H1 (cell line): ENCODE results near the gene GPS2. TPM values are rescaled to one million over a fixed set of nuclear protein-coding genes. Genes with fewer than 3 reads are reported as not detected.

Experiments
- CBX5 ChIP-seq: fragments of 300-800, 300-1000 bp; sonication (generic); IDR thresholded peaks from 2 replicates; pipeline ENCODE4 v1.7.1; 2016; ENCODE audit warnings: antibody characterized with exemption, low read length, low read depth
- CTBP2 ChIP-seq: IDR thresholded peaks from 2 replicates; pipeline ENCODE4 v1.7.0; 2011; ENCODE audit warnings: borderline replicate concordance, mild to moderate bottlenecking, moderate library complexity, mixed read lengths, low read length; ENCODE audit not compliant: insufficient read depth, insufficient read length
- GTF2F1 ChIP-seq: IDR thresholded peaks from 2 replicates; pipeline ENCODE4 v1.6.1; 2012; ENCODE audit warnings: low read depth, low read length, improper control_type of control experiment, borderline replicate concordance
- JUND ChIP-seq: IDR thresholded peaks from 2 replicates; pipeline ENCODE4 v1.6.1; 2011; ENCODE audit warnings: mild to moderate bottlenecking, improper control_type of control experiment, low read length
- KDM5A ChIP-seq: fragments of 200-600 bp; IDR thresholded peaks from 2 replicates; pipeline ENCODE4 v1.7.1; 2012; ENCODE audit warnings: mild to moderate bottlenecking, low read length, inconsistent platforms, mixed read lengths
- NRF1 ChIP-seq: IDR thresholded peaks from 2 replicates; pipeline ENCODE4 v1.6.1; 2011; ENCODE audit warnings: mild to moderate bottlenecking, low read depth, low read length, improper control_type of control experiment
- SP2 ChIP-seq: IDR thresholded peaks from 2 replicates; pipeline ENCODE4 v1.6.1; 2012; ENCODE audit warnings: mild to moderate bottlenecking, low read length, inconsistent platforms
- TEAD4 ChIP-seq: IDR thresholded peaks from 2 replicates; pipeline ENCODE4 v1.6.1; 2012; ENCODE audit warnings: low read depth, low read length, inconsistent platforms, mixed read lengths
- USF2 ChIP-seq: IDR thresholded peaks from 2 replicates; pipeline ENCODE4 v1.6.1; 2011; ENCODE audit warnings: low read length, improper control_type of control experiment
- polyA plus RNA-seq, 7 experiments: library from polyadenylated mRNA; depleted of rRNA in 3 of 7; stranded (reverse) in 5 of 7; unstranded in 2 of 7; fragments of >200 nt in 5 of 7; fragments of 200-250 nt in 2 of 7; gene quantifications; 1 replicate in 5 of 7; 2 replicates in 1 of 7; 4 replicates in 1 of 7; pipeline versions ENCODE4 v1.2.1 to v1.2.3, GENCODE V29; 2011 to 2013; ENCODE audit warnings: missing spikeins in 2 of 7, mixed read lengths in 2 of 7
- total RNA-seq: library from RNA; stranded (reverse); fragmentation: NEBNext Ultra II Directional; extraction: Animal tissue kit (Norgen Biotek cat#: 25700); gene quantifications from 2 replicates; pipeline ENCODE4 v1.2.1, GENCODE V29; 2021
- TF ChIP-seq, protein P1 (sequence below): fragments of 300-600 bp; sonication (generic); IDR thresholded peaks from 2 replicates; pipeline ENCODE4 v1.7.1; 2012; ENCODE audit warnings: low read length, moderate library complexity, mild to moderate bottlenecking, inconsistent platforms; ENCODE audit not compliant: insufficient replicate concordance

Gene GPS2
- total and polyA plus RNA-seq, 2 of the 8 experiments (the other 6 are each of a cell fraction or from before 2014, with no cell fraction given) = 67.0 to 152 TPM

DNA sequence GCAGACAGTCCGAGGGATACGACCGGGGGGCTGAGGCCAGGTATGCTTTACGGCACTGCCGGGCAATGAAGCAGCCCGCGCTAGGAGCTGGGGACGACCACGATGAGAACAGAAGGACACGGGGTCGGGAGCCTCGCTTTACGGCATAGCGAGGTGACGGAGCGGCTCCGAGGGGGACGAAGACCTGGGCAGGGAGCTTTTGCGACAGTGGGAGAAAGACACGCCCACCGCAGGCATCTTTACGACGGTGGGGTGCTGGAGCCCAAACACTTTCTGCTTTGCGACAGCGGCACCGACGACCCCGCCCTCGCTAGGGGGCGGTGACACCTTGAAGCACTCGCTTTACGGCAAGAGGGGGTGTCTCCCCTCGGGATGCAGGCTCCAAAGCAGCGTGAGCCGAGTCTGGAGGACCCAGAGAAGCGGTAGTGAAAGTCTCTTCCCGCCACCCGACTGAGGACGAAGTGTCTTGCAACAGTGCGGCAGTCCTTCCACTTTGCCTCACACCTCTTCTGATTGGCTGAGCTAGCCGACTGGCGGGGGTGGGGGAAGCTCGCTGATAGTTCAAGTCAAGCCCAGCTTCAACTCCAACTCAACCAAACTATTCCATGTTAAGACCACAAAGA is 14.3 kb upstream of the GPS2 start (continued):
- TF ChIP-seq, protein P1, sequence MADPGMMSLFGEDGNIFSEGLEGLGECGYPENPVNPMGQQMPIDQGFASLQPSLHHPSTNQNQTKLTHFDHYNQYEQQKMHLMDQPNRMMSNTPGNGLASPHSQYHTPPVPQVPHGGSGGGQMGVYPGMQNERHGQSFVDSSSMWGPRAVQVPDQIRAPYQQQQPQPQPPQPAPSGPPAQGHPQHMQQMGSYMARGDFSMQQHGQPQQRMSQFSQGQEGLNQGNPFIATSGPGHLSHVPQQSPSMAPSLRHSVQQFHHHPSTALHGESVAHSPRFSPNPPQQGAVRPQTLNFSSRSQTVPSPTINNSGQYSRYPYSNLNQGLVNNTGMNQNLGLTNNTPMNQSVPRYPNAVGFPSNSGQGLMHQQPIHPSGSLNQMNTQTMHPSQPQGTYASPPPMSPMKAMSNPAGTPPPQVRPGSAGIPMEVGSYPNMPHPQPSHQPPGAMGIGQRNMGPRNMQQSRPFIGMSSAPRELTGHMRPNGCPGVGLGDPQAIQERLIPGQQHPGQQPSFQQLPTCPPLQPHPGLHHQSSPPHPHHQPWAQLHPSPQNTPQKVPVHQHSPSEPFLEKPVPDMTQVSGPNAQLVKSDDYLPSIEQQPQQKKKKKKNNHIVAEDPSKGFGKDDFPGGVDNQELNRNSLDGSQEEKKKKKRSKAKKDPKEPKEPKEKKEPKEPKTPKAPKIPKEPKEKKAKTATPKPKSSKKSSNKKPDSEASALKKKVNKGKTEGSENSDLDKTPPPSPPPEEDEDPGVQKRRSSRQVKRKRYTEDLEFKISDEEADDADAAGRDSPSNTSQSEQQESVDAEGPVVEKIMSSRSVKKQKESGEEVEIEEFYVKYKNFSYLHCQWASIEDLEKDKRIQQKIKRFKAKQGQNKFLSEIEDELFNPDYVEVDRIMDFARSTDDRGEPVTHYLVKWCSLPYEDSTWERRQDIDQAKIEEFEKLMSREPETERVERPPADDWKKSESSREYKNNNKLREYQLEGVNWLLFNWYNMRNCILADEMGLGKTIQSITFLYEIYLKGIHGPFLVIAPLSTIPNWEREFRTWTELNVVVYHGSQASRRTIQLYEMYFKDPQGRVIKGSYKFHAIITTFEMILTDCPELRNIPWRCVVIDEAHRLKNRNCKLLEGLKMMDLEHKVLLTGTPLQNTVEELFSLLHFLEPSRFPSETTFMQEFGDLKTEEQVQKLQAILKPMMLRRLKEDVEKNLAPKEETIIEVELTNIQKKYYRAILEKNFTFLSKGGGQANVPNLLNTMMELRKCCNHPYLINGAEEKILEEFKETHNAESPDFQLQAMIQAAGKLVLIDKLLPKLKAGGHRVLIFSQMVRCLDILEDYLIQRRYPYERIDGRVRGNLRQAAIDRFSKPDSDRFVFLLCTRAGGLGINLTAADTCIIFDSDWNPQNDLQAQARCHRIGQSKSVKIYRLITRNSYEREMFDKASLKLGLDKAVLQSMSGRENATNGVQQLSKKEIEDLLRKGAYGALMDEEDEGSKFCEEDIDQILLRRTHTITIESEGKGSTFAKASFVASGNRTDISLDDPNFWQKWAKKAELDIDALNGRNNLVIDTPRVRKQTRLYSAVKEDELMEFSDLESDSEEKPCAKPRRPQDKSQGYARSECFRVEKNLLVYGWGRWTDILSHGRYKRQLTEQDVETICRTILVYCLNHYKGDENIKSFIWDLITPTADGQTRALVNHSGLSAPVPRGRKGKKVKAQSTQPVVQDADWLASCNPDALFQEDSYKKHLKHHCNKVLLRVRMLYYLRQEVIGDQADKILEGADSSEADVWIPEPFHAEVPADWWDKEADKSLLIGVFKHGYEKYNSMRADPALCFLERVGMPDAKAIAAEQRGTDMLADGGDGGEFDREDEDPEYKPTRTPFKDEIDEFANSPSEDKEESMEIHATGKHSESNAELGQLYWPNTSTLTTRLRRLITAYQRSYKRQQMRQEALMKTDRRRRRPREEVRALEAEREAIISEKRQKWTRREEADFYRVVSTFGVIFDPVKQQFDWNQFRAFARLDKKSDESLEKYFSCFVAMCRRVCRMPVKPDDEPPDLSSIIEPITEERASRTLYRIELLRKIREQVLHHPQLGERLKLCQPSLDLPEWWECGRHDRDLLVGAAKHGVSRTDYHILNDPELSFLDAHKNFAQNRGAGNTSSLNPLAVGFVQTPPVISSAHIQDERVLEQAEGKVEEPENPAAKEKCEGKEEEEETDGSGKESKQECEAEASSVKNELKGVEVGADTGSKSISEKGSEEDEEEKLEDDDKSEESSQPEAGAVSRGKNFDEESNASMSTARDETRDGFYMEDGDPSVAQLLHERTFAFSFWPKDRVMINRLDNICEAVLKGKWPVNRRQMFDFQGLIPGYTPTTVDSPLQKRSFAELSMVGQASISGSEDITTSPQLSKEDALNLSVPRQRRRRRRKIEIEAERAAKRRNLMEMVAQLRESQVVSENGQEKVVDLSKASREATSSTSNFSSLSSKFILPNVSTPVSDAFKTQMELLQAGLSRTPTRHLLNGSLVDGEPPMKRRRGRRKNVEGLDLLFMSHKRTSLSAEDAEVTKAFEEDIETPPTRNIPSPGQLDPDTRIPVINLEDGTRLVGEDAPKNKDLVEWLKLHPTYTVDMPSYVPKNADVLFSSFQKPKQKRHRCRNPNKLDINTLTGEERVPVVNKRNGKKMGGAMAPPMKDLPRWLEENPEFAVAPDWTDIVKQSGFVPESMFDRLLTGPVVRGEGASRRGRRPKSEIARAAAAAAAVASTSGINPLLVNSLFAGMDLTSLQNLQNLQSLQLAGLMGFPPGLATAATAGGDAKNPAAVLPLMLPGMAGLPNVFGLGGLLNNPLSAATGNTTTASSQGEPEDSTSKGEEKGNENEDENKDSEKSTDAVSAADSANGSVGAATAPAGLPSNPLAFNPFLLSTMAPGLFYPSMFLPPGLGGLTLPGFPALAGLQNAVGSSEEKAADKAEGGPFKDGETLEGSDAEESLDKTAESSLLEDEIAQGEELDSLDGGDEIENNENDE = no peak
- TF ChIP-seq KDM5A = no peak; the same call in 1 of the 2 replicates
- no peak for TF ChIP-seq CBX5
- no peak for TF ChIP-seq SP2
- TF ChIP-seq USF2 = 0 out of 2 replicates have a peak, but pooled peaks have one; percentile 45
- TF ChIP-seq JUND = no peak
- TF ChIP-seq CTBP2 = no peak
- TF ChIP-seq GTF2F1 = no peak
- TF ChIP-seq NRF1 = no peak
- TF ChIP-seq TEAD4 = no peak
